ENCODE measurements around the gene ZFP30. TPM values are rescaled to one million over a fixed set of nuclear protein-coding genes. Genes with fewer than 3 reads are reported as not detected.

The ZFP30 gene
- total and polyA plus RNA-seq, 10 of the 15 experiments (the other 5 are each of a cell fraction or from before 2014, with no cell fraction given), result 1.4 to 12.8 (median 5.7) TPM

GRCh38 chr19:37594304-37594981, 60.8 kb downstream of the ZFP30 start, which contains the start of the genes ZNF540 and ZNF571 (continued):
- TF ChIP-seq NBN (IDR thresholded peaks at IDR 0.05), result peak; percentile 80
- TF ChIP-seq SMARCA5 (IDR thresholded peaks at IDR 0.05), result no peak
- peak; percentile 78 for TF ChIP-seq MYC (IDR thresholded peaks at IDR 0.05; ENCODE audit: insufficient read depth, insufficient read length, insufficient replicate concordance, low read length, severe bottlenecking)
- TF ChIP-seq MTA2 (IDR thresholded peaks at IDR 0.05; ENCODE audit: low read depth), result peak; percentile 45
- TF ChIP-seq IKZF1 (conservative IDR thresholded peaks at IDR 0.05), result peak; percentile 94
- TF ChIP-seq IKZF2 (IDR thresholded peaks at IDR 0.05), result peak; percentile 72 to 85
- TF ChIP-seq CEBPB (IDR thresholded peaks at IDR 0.05; ENCODE audit: borderline replicate concordance in 1 of 2, low read depth in 2 of 2, low read length in 2 of 2), result 0 out of 4 replicates have a peak, but pooled peaks of 1 of the 2 experiments have one; percentile 34
- no peak for TF ChIP-seq BMI1 (IDR thresholded peaks at IDR 0.05; ENCODE audit: borderline replicate concordance)
- TF ChIP-seq NKRF (conservative IDR thresholded peaks at IDR 0.05), result peak; percentile 24
- peak; percentile 52 for TF ChIP-seq ZBTB40 (IDR thresholded peaks at IDR 0.05; ENCODE audit: borderline replicate concordance)
- no peak for TF ChIP-seq BRCA1 (IDR thresholded peaks at IDR 0.05; ENCODE audit: low read depth, low read length)
- peak; percentile 55; the same call in 1 of the 2 replicates for TF ChIP-seq TARDBP (IDR thresholded peaks at IDR 0.05; ENCODE audit: borderline replicate concordance)
- TF ChIP-seq IRF4 (IDR thresholded peaks at IDR 0.05; ENCODE audit: low read depth, low read length), result 0 out of 2 replicates have a peak, but pooled peaks have one; percentile 24
- TF ChIP-seq PAX5 (IDR thresholded peaks at IDR 0.05; ENCODE audit: borderline replicate concordance, low read depth, low read length), result no peak
- no peak for TF ChIP-seq NFIC (IDR thresholded peaks at IDR 0.05; ENCODE audit: low read depth, low read length)
- TF ChIP-seq CREB1 (IDR thresholded peaks at IDR 0.05; ENCODE audit: low read depth), result peak; percentile 94
- peak; percentile 63; the same call in 1 of the 2 replicates for TF ChIP-seq CHD2 (IDR thresholded peaks at IDR 0.05; ENCODE audit: borderline replicate concordance, low read depth, low read length)
- TF ChIP-seq JUND (IDR thresholded peaks at IDR 0.05; ENCODE audit: low read depth, low read length), result 0 out of 2 replicates have a peak, but pooled peaks have one; percentile 4
- peak; percentile 38 for TF ChIP-seq MEF2B (IDR thresholded peaks at IDR 0.05; ENCODE audit: partially characterized antibody, poor library complexity, severe bottlenecking)
- TF ChIP-seq SMC3 (IDR thresholded peaks at IDR 0.05; ENCODE audit: borderline replicate concordance, low read length), result no peak
- TF ChIP-seq KAT2A (conservative IDR thresholded peaks at IDR 0.05; ENCODE audit: control insufficient read depth, low read depth, low read length), result no peak
- TF ChIP-seq CREM (IDR thresholded peaks at IDR 0.05; ENCODE audit: low read depth), result peak; percentile 91
- TF ChIP-seq GATAD2B (conservative IDR thresholded peaks at IDR 0.05; ENCODE audit: low read depth), result peak; percentile 80
- TF ChIP-seq EZH2 (IDR thresholded peaks at IDR 0.05; ENCODE audit: borderline replicate concordance, control insufficient read depth, low read depth, low read length), result no peak
- peak; percentile 69 for TF ChIP-seq KLF5 (IDR thresholded peaks at IDR 0.05; ENCODE audit: partially characterized antibody)
- peak; percentile 93 for TF ChIP-seq HCFC1 (IDR thresholded peaks at IDR 0.05; ENCODE audit: low read length)
- TF ChIP-seq RB1 (IDR thresholded peaks at IDR 0.05; ENCODE audit: borderline replicate concordance), result peak; percentile 60; the same call in 1 of the 2 replicates

All from GM12878 (cell line).